Activated CD4-positive, alpha-beta T cell treated with anti-CD3 and anti-CD28 coated beads, Interleukin-2, amount 50 U/mL, for 4 hours (primary cell): ENCODE results near the gene ITSN1.
"Not testable (repeated sequence)": the region's sequence is repeated elsewhere in the genome, so short reads cannot be mapped to it uniquely, and the experiment has no call there.

Source experiments
- DNase-seq, 2 experiments: peaks; one replicate each; pipeline ENCODE4 v3.0.0-alpha.2; 2020

The ITSN1 gene

DNA sequence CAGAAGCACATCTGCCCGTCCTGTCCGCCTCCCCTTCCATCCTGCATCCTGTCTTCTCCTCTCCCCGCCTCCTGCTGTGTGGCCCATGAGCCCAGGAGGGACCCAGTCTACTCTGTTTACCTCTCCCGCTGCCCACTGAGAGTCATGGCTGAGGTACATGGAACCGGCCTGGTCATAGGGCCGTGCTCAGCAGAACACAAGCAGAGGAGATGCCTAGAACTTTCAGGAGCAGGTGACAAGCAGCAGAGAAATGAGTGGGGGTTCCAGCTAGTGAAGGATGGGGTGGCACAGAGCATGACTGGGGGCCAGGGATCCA lies 202.5 kb downstream of the ITSN1 start:
- DNase-seq, result no peak

DNA sequence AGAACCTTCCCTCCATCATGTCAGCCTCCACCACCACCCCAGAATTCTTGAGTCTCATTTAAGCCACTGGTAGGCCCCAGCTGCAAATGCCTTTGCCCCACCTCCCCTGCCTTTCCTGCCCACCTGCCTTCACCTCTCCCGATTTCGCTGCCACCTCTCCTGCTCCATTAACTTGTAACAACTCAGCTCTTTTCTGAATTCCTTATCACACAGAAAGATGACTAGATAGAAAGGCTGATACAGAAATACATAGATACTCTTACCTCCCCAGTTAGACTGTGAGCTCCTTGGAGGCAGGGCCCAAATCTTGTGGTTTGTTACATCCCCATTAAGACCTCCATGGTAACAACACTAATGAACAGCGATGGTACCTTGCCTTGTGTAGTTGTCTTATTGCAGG lies 203.8 kb downstream of the ITSN1 start:
- DNase-seq, result no peak

DNA sequence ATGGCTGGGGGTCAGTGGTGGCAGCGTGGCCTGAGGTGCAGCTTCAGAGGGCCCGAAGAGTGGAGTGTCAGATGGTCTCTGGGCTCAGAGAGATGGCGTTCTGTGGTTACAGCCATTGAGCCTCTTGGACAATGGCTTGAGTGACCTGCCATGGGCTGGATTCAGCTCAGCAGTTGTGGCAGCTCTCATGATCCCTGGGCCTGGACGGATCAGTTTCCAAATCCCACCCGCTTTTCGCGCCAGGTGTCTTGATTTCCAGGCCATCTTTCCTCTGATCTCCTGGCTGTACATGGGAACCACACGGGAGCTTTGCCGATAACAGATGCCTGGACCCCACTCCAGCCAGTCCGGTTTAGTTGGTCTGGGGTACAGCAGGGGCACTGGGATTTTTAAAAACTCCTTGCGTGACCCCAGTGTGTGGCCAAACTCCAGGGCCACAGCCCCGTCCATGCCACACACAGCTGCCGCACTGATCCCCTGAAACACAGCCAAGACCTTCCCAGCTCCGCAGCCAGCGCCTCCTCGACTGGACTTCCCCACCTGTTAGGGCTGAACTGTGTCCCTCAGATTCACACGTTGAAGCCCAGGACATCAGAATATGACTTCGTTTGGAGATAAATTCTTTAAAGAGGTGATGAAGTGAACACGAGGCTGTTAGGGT lies 205.4 kb downstream of the ITSN1 start:
- no peak for DNase-seq

DNA sequence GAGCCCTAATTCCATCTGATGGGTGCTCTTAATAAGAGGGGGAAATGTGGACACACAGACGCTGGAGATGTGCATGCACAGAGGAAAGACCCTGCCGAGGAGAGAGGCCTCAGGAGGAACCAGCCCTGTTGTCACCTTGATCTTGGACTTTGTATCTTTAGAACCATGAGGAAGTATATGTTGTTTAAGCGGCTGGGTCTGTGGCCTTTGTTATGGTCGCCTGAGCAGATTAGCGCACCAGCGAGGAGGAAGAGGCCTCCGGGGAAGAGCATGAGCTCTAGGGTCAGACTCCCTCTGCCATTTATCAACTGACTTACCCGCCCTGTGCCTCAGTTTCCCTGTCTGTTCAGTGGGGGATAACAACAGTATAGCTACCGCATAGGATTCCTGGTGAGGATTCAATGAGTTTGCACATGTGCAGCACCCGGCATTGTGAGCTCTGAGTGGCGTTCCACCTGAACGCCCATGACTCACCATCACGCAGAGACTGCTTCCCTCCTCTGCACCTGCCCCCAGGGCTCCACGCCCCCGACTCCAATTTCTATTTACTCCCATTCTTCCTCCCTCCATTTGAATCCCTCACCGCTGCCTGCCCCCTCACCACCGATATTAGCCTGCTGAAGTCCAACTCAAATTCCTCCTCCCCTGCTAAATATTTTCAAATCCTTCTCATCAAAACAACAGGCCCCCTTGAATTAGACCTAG lies 206.1 kb downstream of the ITSN1 start:
- DNase-seq, result no peak

DNA sequence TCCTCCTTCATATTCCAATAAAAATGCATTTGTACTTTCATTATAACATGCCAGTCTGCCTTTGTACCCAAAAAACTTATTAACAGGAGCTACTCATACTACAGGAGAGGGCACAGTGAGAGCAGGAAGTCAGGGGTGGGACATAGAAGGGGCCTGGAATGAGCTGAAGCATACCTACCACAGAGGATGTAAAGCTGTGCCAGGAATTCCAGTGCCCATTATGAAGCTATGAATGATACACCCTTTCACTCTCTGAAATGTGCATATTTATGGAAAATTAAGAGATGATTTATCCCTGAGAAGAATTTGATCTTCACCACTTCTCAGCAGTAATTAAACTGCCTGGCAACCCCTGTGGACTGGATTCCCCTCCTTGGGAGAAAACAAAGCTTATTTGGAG lies 207.5 kb downstream of the ITSN1 start:
- no peak for DNase-seq

DNA sequence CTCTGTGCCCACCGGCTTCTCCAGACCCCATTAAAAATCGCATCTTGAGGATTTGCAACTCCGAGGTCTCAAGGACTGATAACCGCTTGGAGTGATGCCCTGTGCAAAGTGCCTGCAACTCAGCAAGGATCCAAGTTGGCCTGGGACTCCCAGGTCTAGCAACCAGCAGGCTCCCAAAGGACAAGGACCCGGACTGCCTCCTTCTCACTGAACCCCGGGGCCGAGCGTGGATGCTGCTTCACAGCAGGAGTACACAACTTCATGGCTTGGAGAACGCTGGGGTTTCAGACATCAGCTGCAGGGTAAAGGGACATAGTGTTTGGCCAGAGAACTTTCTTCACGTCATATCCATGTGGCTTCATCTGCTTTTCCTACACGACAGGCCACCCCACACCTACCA lies 208.1 kb downstream of the ITSN1 start:
- no peak for DNase-seq

DNA sequence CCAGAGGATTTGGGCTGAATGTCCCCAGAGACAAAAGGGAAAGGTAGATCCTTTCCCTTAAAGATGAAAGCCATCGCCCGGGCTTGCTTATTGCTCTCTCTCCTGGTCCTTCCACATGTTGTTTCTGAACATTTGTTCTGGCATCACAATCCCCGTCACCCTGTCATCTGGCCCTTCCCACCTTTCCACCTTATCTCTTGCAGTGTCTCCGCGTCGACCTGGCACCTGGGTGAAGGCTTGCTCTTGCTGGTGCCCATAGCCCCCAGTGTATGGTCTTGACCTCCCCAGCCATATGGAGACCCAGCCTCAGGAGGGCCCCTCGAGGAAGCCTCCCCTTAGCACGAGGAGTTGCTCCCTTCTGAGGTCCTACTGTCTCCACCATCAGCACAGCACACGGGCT lies 208.7 kb downstream of the ITSN1 start:
- no peak for DNase-seq

DNA sequence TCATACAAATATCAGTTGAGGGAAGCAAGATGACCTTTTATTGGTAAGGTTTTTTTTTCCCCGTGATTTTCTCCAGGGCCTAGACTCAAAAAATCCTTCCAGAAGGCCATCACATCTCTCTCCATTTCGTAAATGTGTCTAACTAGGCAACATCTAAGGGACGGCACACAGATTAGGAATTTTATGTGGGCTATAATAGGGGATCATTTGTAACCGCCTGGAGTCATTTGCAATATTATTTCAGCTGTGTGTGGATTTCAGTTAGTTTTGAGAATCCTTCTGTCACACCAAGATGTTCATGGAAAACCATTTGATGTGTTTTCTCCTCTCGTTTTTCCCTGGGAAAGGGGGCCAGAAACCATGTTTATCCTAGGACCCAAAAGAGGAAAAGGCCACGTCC lies 210.2 kb downstream of the ITSN1 start:
- no peak for DNase-seq

DNA sequence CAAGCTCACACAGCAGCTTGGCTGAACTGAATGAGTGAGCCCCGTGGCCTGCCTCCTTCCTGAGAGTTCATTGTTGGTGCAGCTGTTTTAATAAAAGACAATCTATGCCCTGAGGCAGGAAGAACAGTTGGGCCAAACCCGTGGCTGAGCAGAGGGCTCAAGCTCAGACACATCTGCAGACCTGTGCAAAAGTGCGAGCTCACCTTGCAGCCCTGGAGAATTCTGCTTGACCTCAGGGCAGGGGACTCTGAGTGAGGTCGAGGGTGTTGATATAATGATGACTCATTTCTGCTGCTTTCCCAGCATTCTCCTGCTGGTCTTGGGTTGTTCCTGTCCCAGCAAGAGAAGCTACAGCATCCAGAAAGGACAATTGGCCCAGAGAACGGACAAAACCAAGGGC lies 212.3 kb downstream of the ITSN1 start:
- no peak for DNase-seq

DNA sequence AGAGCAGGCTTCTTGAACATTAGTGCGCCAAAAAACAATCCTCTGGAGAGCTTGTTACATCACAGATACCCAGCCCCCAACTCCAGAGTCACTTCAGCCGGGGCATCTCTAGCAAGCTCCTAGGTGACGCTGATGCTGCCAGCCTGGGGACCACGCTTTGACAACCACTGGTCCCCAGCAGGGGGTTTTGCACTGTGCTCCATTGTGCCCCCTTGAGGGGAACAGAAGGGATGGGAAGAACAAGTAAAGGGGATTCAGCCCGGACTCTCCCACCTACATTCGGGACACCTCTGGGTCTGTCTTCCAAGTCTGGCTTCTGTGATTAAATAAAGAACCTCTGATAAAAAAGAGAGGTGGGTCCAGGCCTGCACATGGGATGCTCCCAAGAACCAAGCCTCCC lies 212.9 kb downstream of the ITSN1 start:
- no peak for DNase-seq

DNA sequence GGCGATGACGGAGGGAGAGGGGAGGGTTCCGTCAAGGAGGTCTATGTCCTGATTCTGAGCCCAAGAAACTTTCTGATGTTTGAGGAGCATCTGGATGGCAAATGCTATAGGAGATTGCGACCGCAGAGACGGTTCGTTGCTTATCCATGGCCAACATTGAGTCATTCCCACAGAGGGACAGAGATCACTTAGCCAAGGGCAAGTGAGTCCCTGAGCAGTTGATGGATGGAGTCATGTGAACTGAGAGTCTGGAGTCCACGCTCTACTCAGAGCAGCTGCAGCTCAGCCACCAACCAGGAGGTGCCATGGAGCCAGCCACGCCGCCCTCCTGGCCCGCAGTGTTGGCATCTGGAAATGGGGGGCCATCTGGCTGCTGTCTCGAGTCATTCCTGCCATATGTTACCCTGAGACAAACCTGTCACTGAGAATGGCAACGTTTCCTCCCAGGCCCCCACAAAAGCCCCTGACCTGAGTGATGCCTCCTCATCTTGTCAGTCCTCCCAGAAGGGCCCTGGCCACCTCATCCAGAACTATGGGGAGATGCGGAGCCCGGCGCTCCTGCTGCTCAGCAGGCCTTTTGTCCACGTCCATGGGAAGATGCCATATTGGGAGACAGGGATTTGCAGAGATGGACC lies 214.7 kb downstream of the ITSN1 start:
- DNase-seq, result no peak

DNA sequence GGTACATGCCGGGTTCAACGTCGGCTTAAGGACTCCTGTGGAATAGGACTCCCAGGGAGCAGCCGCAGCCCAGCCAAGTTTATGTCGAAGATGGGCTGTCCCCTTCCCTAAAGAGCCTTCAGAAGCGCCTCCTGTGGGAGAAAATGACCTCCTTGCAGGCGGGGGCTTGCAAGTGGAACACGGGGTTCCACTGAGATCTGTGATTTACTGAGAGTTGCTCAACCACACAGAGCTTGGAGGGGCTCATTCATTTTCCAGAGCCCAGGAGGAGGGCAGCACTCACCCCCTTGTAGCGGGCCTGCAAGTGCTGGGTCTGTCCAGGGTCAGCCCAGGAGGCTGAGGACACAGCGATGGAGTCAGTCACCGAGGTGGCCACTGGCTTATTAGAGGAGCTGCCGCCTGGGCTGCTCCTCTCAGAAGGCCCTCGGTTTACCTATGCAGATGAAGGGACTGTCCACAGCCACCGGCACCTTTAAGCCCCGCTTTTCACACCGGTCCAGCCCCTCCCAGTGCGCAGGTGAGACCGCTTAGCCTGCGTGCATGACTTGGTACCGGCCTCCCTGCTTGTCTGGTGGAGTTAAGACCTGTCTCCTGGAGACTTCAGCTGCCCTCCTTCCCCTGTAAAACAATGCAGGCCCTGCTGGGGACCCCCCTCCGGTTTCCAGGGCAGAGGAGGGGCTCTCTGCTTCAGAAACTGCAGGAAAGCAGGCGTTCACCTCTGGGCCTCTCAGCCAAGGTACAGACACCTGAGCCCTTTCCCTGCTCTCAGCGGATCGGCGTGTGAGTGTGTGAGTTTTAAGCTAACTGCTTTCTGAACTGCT lies 215.8 kb downstream of the ITSN1 start:
- DNase-seq, result no peak

DNA sequence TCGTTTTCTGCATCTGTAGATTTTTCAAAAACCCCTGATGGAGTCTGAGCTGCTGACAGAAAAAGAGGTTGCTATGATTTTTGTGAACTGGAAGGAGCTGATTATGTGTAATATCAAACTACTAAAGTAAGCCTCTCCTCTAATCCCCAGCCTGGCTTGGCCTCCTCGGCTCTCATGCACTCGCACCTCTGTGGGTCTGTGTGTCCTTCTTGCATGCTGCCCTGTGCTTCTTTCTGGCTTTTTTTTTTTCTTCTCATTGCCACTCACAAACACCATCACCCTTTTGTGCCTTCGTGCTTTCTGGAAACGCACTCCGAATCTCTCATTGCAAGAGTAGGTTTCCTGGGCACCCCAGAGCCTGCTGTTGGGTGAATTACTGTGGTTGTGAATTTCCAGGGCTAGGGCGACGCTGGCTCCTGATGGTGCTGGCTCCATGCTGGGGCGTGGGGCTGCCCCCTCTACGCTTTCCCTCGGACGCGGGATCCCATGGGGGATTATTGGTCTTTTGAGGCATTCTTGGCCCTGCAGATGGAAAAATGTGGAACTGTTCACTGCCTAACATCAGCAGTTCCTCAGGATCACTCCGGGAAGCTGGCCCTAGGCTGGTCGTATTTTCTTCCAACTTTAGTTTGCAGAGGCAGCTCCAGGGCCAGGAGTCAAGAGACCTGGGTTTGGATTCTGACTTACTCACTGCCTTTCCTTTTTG lies 216.5 kb downstream of the ITSN1 start:
- no peak for DNase-seq

DNA sequence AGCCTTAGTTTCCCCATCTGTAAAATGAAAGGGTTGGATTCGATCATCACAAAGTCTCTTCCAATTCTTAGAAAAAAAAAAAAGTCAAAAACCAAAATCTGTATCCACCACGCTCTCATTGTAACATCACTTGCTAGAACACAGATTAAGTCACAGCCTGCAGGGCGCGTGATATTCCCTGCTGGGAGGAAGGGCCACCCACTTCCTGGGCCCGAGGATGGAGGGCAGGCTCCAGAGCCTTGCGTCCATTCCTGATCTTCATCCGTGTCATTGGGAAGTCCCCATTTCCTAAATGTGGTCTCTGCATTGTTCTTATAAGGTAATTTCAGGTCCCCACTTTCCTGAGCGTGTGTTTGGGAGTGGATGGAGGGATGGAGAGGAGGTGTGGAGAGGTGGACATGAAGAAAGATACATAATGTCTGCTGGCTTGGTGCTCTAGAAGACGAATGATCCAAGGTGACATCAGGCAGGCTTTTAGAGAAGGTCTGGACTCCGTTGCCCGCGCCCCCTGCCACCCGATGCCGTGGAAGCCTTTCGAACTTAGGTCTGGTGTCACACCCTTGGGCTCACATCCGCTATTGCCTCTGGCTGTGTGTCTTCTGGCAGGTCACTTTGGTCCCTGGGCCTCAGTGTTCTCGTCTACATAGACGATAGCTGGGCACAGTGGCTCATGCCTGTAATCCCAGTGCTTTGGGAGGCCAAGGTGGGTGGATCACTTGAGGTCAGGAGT lies 217.2 kb downstream of the ITSN1 start:
- DNase-seq, result no peak

DNA sequence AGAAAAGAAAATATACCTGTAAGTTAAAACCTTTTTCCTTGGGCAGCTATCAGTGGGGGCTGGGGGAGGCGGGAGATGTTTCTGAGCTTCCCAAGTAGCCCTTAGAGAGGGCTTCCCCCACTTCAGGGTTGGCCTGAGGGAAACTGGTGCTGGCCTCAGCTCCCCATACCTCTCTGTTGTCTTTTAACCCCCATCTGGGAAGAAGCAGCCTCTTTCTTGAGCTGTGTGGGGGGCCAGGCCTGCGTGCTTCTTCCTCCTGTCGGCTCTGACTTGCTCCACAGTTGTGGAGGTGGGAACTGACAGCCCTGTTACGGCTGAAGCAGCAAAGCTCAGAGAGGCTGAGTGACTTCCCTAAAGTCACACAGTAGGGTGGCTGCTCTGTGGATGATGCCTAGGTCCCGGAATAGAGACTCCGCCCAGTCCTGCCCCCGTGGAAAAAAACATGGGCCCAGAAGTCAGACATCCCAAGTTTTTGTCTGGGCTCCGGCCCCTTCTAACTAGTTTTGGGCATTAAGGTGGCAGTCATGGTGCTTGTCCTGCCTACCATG lies 218.1 kb downstream of the ITSN1 start:
- DNase-seq, result no peak

DNA sequence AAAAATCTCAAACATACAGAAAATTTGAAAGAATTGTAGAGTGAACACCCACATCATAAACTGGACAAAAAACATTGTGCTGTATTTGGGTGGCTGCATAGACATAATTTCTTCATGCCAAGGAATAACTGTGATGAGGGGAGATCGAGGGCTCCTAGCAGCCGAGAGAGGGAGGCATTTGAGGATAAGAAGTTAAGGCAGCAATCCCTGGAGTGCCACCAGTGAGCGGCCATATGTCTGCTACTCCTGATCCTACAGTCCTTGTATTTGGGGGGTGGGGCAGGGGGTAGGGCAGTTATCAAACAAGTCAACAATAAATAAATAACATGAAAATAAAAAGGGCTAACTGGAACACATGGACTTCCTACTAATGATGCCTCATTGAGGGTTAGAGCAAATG lies 218.8 kb downstream of the ITSN1 start:
- no peak for DNase-seq

DNA sequence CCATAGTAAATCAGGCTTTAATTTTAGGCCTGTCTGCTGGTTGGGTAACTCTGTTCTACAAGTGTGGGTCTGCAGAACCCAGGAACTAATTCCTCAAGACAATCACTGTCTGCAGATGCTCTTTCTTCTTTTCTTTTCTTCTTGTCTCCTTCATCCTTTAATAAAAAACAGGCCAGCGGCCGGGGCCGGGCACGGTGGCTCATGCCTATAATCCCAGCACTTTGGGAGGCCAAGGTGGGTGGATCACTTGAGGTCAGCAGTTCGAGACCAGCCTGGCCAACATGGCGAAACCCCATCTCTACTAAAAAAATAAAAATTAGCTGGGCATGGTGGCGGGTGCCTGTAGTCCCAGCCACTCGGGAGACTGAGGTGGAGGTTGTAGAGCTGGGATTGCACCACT lies 220.9 kb downstream of the ITSN1 start:
- DNase-seq, result not testable (repeated sequence)

DNA sequence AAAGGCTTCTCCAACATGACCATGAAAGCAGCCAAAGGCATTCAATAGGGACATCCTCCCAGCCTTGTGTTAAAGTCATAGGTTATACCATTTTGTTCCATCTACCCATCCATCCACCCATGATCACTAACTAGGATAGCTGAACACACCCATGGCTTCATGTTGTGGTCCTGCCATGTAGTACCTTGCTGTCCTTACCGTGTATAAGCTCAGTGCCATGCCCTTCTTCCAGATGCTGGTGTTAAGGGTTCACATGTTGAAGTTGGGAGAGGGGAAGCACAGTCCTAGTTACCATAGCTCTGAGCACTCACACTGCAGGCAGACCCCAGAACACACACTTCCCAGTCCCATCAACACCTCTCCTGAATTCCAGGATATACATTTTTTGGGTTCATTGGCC lies 221.8 kb downstream of the ITSN1 start:
- no peak for DNase-seq

DNA sequence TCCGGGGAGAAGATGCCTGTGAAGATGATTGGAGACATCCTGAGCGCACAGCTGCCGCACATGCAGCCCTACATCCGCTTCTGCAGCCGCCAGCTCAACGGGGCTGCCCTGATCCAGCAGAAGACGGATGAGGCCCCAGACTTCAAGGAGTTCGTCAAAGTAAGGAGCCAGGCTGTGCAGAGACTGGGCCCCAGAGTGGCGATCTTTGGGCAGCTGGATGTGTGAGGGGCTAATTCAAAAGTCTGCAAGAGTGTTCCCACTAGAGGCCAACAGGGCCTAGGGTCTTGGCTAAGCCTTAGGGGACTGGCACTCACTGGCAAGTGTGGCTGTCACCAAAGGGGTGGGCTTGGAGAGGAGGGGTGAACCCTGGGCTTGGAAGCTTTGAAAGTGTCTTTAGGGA lies 222.9 kb downstream of the ITSN1 start:
- no peak for DNase-seq

DNA sequence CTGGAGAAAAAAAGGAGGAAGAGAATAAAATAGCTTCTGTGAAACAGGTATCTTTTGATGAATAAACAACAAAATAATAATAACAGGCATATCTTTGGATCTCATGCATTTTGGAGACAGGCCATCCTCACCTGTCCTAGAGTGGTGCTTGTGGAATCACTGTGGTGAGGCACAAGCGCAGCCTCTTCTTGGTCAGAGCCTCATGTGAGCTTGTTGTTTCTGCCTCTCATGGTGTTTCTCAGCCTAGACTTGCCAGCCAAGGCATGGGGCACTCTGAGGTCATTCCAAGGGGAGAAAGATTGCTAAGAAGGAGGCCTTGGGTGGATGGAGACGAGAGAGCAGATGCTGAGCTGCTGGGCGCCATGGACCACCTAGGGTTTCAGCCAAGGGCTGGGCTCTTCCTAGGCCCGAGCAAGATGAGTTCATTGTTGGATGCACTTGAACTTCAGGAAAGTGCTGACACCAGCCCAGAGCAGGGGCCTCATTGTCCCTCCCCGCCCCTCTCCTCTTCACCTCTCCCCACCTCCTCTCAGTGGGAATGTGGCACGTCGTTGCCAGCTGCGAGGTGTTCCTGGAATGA lies 223.8 kb downstream of the ITSN1 start:
- no peak for DNase-seq

DNA sequence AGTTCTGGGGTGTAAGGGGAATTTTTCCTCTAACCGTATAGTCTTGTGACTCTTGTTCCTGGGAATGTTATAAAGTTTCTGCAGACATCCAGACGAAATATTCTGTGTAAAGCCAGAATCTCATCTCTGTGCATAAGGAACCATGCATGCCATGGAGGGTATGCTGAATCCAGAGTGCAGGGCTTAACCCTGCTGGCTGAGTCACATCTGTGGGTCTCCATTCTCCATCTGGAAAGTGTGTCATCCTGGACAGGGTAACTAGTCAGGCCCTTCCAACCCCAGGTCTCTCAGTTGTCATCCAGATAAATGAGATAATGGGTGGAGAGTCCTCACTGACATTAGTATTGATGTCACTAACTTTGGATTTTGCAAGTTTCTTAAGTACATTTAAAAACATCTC lies 224.5 kb downstream of the ITSN1 start:
- DNase-seq, result no peak

DNA sequence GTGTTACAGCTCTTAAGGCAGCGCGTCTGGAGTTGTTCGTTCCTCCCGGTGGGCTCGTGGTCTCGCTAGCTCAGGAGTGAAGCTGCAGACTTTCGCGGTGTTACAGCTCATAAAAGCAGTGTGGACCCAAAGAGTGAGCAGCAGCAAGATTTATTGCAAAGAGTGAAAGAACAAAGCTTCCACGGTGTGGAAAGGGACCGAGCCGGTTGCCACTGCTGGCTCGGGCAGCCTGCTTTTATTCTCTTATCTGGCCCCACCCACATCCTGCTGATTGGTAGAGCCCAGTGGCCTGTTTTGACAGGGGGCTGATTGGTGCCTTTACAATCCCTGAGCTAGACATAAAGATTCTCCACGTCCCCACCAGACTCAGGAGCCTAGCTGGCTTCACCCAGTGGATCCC lies 225.6 kb downstream of the ITSN1 start:
- DNase-seq, result not testable (repeated sequence)
